ENCODE measurements around the gene EIPR1.

Gene EIPR1

GRCh38 chr2:3377612-3378432 is at the start of gene EIPR1:
Gene EIPR1 (minus strand): TSS chr2:3377818. CDS start chr2:3377689, 129 bp downstream.
- peak; percentile 97 for DNase-seq (ENCODE audit: low read depth)

DNA sequence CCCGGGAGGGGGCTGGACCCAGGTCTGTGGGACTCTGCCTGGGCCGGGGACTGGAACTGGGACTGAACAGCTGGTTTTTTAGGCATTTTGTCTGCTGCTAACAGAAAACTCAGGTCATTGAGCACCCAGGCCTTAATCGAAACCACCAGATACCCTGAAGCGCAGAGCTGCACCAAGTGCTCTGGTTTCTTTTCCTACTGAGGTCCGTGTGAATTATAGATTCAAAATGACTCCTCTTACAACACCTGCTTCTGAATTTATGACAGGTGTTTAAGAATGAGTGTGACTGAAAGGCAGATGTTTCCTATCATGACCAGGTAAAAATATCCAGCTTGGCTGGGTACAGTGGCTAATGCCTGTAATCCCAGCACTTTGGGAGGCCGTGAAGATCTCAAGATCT is 49.7 kb upstream of the EIPR1 start:
- DNase-seq (ENCODE audit: low read depth): no peak

GRCh38 chr2:3426615-3427014 is 49.0 kb upstream of the EIPR1 start:
- no peak for DNase-seq (ENCODE audit: low read depth)

DNA sequence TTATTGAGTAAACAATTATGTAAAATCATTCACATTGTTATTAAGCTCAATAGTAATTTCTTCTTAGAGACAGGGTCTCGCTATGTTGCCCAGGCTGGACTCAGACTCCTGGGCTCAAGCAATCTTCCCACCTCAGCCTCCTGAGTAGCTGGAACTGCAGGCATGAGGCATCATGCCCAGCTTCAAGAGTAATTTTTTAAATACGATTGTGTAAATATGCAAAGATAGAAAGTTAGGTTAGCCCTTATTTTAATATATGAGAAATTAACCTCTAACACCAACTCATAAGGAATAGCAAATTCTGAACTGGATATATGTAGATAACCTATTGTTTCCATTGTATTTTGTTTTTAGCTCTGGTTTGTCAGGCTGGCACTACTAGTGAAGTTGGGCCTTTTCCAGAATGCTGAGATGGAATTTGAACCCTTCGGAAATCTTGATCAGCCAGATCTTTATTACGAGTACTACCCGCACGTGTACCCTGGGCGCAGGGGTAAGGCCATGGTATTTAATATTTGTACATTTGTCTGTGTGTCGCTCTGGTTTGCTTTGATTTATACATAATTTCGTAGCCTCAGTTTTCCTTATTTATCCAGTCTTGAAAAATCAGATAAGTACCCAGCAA is 46.7 kb upstream of the EIPR1 start:
- no peak for DNase-seq (ENCODE audit: low read depth)

DNA sequence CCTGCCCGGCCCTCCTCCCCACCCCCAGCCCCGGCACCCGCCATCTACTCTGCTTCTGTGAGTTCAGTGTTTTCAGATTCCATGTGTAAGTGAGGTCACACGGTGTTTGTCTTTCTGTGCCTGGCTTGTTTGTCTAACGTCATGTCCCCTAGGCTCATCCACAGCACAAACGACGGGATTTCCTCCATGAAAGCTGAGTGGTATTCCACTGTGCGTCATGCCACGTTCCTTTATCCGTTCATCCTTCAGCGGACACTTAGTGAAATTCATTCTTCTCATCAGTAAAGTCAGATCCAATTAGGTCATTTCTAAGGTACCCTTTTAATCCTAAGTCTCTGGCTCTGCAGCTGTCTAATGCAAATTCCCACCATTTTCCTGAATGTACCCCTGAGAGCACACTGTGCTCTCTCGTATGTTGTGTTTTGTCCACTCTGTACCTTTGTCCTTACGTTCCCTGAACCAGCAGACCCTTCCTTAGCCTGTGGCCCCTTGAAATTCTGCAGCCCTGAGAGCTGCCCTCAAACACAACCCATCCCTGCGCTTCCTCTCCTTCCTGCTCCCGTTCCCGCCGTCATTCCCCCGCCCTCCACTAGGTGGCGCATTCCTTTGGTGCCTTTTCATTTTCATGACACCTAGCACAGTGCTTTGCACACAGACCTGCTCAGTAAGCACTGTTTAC is 46.0 kb upstream of the EIPR1 start:
- peak; percentile 13 for DNase-seq (ENCODE audit: low read depth)

- no peak for DNase-seq (ENCODE audit: low read depth)
These were observed 44.7 kb upstream of the EIPR1 start for GRCh38 chr2:3422161-3422779.

DNA sequence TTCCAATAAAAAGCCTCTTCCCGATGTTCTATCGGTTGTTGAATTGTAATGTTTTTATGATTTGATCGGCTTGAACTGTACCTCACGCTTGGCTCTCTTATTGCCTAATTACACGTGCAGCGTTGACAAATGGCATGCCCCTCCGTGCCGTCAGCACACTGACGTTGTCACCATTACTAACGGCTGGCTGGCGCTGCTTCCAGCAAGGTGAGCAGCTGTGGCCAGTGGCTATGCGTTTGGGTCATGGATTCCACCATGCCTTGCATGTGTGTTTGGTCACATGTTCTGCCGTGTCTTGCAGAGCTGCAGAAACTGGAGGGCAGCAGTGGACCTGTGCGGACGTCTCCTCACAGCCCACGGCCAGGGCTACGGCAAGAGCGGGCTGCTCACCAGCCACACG is 44.0 kb upstream of the EIPR1 start:
- DNase-seq (ENCODE audit: low read depth): no peak

GRCh38 chr2:3420769-3421397 is 43.3 kb upstream of the EIPR1 start:
- no peak for DNase-seq (ENCODE audit: low read depth)

DNA sequence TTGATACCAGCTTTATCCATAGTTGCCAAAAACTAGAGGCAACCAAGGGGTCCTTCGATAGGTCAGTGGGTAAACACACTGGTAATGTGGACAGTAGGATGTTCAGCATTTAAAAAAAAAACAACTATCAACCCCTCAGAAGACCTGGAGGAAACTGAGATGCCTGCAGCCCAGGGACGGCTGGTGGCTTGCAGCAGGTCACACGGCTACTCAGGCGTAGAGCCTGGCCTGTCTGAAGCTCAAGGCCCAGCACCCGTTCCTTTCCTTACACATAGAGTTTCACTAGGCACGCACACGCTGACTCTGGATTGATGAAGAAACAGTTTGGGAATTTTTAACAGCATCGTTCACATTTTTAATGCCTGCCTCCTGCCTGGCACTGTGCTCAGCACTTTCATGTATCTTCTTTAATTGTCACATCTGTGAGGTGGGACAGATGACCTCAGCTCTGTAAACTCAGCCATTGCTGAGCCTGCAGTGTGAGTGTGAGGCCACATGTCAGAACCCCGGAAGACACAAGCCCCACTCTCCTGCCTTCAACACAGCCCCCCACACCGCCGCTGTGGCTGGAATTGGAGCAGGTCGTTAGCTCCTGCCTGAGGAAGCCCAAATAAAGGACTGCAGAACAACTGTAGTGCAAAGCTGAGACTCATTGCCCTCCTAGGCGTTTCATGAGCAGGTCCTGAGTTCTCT is 42.6 kb upstream of the EIPR1 start:
- no peak for DNase-seq (ENCODE audit: low read depth)

DNA sequence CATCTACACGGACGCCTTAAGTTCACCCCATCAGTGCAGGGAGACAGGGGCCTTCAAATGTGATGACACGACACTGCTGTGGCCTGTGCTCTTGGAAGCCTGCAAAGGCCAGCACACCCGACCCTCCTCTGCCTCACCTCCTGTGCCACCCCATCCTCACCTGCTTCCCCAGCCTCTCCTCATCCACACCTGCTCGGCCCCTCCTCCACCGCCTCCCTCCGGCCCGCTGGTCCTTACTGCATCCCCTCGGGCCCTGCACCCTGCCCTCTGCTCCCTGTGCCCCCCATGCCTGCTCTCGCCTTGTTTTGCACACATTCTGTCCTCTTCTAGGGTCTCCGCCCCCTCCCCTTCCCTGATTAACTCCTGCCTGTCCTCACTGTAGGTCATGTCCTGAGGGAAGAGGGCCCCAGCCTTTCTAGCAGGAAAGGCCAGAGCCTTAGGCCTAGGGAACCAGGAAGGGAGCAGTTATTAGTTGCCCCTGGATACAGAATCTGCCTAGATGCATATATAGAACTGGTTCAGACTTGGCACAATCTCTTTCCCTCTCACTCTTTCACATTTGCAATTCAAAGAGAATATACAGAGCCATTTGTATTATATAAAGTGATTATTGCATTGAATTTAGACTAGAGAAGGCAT is 41.3 kb upstream of the EIPR1 start:
- DNase-seq (ENCODE audit: low read depth): no peak

- no peak for DNase-seq (ENCODE audit: low read depth)
These were observed 36.7 kb upstream of the EIPR1 start for GRCh38 chr2:3414133-3414860.

GRCh38 chr2:3413697-3414096 is 36.1 kb upstream of the EIPR1 start:
- DNase-seq (ENCODE audit: low read depth): no peak

DNA sequence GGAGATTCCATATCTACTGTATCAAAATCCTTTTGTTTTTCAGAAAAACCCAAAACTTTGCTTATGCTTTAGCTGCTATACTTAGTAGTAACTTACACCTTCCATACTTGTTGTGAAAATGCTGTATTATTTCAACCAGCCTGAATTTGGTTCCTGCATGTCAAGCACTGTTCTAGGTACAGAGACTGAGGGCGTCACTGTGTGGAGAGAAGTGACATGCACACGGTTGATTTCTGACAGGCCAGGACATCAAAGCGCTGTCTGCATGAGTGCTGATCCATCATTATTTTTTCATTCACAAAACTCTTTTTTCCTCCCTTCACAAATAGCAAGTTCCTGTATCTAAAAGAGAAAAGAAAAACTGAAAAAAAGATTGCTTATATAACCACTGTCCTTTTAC is 33.5 kb upstream of the EIPR1 start:
- no peak for DNase-seq (ENCODE audit: low read depth)

DNA sequence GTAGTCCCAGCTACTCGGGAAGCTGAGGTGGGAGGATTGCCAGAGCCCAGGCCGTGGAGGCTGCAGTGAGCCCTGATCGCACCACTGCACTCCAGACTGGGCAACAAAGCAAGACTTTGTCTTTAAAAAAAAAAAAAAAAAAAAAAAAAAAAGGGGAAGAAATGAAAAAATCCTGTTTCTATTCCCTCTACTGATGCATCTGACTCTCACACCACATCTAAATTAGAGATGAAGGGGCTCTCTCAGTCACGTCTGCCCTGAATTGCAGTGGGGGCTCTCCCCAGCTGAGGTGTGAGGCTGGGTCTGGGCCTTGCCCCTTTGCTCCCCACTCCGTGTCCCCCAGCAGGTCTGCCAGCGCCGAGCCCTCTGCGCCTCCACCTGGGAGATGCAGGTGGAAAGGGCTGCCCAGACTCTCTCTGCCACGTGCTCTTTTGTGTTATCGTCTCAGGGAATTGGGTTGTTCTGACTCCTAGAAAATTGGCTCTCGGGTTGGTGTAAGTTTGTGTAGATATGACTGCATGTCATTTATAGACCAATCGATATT is 32.1 kb upstream of the EIPR1 start:
- DNase-seq (ENCODE audit: low read depth): no peak

DNA sequence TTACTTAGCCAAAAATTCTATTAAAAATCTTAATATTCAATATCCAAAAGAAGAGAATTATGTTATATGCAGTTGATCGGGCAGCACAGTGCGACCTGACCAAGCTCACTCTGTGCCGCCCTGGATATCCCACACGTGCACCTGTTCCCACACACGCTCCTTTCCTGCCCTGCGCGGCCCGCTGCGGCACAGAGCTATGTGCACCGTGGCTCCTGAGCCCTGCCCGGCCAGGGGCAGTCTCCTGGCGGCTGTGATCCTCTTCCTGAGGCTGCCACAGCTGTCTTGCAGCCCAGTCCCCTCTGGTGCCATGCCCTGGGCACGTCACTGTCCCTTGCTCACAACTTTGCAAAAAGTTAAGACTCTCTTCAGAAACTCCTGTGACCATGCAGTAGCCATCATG is 31.2 kb upstream of the EIPR1 start:
- no peak for DNase-seq (ENCODE audit: low read depth)

DNA sequence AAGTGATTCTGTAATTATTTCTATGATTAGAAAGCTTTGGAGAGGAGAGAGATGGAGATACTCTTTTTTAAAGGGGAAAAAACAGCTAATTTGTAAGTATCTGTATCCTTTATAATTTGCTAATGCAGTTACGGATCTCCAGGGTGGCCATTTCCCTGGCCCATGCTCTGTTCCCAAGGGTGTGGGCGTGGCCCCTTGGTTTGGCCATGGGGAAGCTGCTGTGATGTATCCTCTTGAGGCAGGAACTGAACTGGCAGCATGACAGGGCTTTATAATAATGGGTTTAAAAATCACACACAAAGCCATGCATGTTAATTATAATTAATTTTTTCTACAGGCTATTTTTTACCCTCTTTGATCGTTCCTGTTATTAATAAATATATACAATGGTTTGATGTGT is 28.9 kb upstream of the EIPR1 start:
- no peak for DNase-seq (ENCODE audit: low read depth)

GRCh38 chr2:3405876-3406275 is 28.3 kb upstream of the EIPR1 start:
- DNase-seq (ENCODE audit: low read depth): no peak

- DNase-seq (ENCODE audit: low read depth): no peak
These were observed 27.7 kb upstream of the EIPR1 start for GRCh38 chr2:3405307-3405706.

DNA sequence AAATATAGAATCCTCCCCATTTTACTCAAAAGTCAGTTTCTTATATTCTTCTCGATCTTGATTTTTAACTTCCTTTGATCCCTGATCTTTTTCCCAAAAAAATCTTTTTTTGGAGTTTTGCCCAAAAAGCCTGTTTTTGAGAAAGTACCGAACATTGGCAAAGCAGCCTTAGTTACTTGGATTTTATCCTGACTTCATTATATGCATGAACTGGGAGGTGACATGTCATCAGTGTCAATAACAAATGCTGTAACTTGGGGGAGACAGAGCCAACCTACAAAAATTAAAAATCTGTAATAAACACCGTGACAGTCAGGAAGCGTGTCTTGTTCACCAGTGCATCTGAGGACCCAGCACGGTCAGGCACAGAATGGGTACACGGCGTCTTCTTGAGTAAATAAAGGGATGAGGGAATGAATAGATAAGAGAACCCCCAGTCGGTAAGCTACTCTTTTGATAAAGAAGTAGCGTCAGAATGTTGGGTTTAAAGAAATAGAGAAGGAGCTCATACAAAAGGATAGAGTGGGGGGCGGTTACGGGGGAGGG is 26.8 kb upstream of the EIPR1 start:
- DNase-seq (ENCODE audit: low read depth): no peak

Data from stromal cell of bone marrow (primary cell).